HG02759 (cell line): ENCODE results near the gene TMEM125.

Experiments
- ATAC-seq: cut with Tn5 transposase; IDR thresholded peaks from one replicate; pipeline ENCODE4 v1.9.1; 2021; ENCODE audit warnings: mild to moderate bottlenecking, moderate library complexity; ENCODE audit not compliant: unreplicated experiment

TMEM125 gene

DNA sequence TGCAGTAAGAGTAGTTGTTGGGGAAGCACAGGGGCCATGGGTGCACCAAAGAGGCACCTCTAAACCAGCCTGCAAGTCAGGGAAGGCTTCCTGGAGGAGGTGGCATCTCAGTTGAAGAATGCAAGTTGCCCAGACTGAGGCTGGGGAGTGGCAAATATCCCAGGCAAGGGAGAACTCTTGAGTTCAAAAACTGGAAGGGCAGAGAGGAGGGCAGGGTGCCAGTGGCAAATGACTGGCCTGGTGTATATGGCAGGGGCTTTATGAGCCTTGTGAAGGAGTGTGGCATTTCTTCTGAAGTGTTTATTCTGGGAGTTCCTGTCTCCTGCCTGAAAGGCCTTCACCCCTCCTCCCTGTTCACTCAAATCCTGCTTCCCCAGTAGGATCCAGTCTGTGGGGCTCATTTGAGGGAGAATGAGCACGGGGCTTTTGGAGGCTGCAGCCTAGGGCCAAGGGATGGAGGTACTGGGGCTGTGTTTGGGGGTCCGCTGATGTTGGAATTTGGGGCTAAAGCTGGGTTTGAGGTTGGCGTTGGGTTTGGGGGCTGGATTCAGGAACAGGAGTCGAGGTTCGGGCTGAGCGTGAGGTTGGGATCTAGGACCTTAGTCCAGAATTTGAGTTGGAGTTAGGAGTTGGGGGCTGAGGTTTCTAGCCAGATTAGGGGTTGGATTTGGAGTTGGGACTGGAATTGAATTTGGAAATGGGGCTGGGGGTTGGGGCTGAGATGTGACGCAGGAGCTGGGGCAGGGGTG, at the start of gene TMEM125:
Gene TMEM125 (plus strand): TSS at position 357 of the 749 bp plus-strand sequence. CDS start 2,740 bp downstream, outside the sequence.
- ATAC-seq: no peak

DNA sequence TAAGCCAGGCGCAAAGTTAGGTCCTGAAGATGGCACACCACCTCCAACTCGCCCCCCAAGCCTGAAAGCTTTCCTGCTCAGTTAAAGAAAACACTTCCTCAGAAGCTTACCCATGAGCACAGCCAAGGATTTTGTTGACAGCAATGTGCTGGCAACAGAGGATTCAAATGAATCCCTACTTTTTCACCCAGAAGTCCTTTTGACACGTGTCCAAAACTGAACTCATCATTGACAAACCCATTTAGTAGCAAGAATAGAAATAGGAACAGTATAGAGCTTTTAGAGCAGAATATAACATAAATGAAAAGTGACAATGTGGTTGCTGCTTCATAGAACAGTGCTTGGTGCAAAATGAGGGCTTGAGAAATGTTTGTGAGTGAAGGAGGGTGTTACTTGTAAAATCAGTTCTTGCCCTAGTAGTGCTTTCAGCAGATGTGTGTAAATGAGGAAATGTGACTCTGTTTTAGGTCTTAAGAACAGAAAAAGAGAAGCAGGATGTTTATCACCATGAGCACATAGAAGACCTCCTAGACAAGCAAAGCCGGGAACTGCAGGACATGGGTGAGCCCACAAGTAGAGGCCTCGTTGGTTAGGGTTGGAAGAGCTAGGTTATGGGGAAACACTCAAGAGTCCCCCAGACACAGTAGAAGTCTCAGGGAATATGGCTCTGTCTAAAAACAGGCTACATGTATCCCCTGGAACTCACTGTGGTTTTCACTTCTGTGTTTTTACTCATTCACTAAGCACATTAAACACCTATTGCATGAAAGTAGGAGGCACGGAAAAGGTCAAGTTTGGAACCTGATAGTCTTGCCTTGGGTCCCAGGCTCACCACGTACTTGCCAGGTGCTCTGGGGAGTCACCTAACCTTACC, 48.6 kb upstream of the TMEM125 start:
- peak; percentile 72 for ATAC-seq

GRCh38 chr1:43221797-43222196, 48.0 kb upstream of the TMEM125 start:
- ATAC-seq: no peak

DNA sequence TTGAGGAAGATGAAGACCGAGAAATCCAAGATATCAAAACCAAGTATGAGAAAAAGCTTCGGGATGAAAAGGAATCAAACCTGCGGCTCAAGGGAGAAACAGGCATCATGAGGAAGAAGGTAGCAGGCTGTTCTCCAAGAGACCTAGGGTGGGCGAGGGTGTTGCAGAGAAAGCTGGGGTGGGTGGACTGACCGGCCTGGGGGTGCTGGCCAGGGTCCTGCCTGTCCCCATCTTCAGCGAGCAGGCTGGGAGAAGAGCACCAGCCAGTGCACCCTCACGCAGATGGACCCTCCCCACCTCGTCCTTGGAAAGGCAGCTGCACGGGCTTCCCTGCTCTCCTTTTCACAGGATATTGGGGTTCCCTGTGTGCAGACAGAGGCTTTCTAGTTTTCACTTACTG, 46.9 kb upstream of the TMEM125 start:
- ATAC-seq: no peak

DNA sequence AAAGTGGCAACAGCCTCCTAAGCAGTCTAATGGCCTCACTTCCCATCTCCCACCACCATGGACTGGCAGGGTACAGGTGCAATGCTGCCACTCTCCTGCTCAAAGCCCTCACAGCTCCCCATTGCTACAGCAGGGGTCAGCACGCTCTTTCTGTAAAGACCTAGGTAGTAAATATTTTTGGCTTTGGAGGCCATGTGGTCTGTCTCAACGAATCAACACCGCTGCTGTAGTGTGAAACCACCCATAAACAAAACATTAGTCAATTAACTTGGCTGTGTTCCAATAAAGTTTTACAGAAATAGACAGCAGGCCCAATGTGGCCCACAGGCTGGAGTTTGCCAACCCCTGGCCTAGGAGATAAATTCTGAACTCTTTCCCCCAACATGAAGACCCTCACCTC, 44.6 kb upstream of the TMEM125 start:
- no peak for ATAC-seq

- ATAC-seq: no peak
Measured at GRCh38 chr1:43227143-43227764, 42.5 kb upstream of the TMEM125 start.

- no peak for ATAC-seq
Measured at GRCh38 chr1:43229826-43230780, 39.7 kb upstream of the TMEM125 start.

GRCh38 chr1:43232074-43232473, 37.7 kb upstream of the TMEM125 start:
- ATAC-seq: no peak

- ATAC-seq: no peak
Measured at GRCh38 chr1:43232482-43232881, 37.3 kb upstream of the TMEM125 start.

DNA sequence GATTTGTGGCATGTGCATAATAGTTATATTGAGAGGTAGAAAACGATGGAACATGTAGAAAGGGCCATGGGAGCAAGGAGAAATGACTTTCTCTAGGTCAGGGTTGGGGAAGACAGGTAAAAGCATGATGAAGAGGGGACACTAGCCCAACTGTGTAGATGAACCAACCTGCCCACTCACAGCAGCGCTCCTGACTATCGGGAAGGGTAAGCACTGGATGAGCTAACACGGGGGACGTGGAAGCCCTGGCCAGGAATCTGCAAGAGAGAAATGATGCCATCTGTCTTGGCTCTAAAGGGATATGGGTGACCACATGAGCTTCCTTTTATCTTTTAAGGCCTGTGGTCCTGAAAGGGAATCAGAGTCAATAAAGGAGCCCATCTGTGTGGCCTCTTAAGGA, 36.2 kb upstream of the TMEM125 start:
- ATAC-seq: no peak

DNA sequence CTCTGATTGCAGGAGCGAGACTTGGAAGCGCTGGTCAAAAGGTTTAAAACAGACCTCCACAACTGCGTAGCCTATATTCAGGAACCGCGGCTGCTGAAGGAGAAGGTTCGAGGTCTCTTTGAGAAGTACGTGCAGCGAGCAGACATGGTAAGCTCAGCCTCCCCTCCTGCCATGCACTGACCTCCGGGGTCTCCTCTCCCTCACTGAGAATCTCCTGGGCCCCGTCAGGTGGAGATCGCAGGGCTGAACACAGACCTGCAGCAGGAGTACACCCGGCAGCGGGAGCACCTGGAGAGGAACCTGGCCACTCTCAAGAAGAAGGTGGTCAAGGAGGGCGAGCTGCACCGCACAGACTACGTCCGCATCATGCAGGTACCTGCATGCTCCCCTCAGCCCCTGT, 35.5 kb upstream of the TMEM125 start:
- no peak for ATAC-seq

GRCh38 chr1:43235040-43235439, 34.7 kb upstream of the TMEM125 start:
- ATAC-seq: no peak

GRCh38 chr1:43235451-43236121, 34.2 kb upstream of the TMEM125 start:
- ATAC-seq: no peak

DNA sequence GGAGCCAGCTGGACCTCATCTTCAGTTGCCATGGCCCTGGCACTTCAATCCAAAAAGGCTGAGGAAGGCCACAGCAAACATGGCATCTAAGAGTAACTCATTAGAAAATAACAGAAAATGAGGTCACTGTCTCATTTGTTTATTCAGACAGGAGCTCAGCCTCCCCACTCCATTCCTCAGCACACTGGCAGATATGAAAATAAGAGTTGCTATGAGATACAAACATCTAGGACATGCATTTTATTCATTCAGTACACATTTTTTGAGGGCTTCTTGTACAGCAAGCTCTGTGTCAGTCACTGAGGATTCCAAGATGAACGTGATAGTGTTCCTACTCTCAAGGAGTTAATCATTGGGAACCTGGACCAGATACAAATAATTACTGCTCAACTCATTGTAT, 32.7 kb upstream of the TMEM125 start:
- ATAC-seq: no peak

DNA sequence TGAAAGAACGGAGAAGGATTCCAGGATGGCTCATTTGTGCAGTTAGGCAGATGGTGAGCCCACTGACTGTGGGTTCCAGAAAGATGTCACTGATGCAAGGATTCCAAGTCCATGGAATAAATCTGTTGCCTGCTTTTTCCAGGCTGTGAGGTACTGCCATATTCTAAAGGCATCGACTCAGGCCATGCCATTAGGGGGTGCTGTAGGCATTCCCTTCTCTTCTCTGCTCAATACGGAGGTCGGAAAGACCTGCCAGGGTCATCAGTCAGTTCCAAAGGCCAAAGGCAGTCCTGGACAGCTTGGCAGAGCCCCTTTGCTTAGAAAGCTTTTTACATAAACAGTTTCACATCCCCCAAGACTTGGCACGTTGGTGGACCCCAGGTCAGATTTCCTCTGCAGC, 31.7 kb upstream of the TMEM125 start:
- ATAC-seq: no peak

DNA sequence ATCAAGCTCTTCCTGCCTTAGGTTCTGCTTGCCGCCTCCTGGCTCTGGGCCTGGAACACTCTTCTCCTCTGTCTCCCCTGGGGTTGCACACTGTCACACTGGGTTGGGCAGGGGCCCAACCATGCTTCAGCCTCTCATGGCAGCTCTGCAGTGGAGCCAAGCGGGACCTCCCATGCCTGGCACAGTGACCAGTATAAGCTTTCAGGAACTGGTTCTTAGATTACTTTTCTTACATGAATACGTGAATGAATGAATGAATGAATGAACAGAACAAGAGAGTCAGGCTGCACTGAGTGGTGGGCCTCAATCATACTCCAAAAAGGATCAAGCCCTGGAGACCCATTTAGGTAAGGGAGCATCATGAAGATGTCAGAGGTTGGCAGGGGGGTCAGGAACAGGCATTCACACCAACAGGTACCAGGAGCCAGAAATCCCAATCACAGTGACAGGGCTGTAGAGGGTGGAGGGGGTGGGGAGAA, 30.8 kb upstream of the TMEM125 start:
- peak; percentile 3 for ATAC-seq

GRCh38 chr1:43239484-43239883, 30.3 kb upstream of the TMEM125 start:
- peak; percentile 75 for ATAC-seq

GRCh38 chr1:43241413-43241836, 28.4 kb upstream of the TMEM125 start:
- ATAC-seq: no peak

- ATAC-seq: no peak
Measured at GRCh38 chr1:43243299-43243698, 26.5 kb upstream of the TMEM125 start.
